B cell (primary cell): ENCODE results near the gene ZDHHC14.

ENCODE experiments used
- EZH2 ChIP-seq: IDR thresholded peaks from 2 replicates; pipeline ENCODE4 v1.6.1; 2012; ENCODE audit warnings: borderline replicate concordance, low read depth, mild to moderate bottlenecking, moderate library complexity, low read length; ENCODE audit not compliant: insufficient read depth, poor library complexity, severe bottlenecking
- TF ChIP-seq, protein P1 (sequence below): fragments of 200-600 bp; IDR thresholded peaks from one replicate; pipeline ENCODE4 v1.8.0; 2022; ENCODE audit warnings: antibody characterized with exemption, mild to moderate bottlenecking

- TF ChIP-seq, protein P1, sequence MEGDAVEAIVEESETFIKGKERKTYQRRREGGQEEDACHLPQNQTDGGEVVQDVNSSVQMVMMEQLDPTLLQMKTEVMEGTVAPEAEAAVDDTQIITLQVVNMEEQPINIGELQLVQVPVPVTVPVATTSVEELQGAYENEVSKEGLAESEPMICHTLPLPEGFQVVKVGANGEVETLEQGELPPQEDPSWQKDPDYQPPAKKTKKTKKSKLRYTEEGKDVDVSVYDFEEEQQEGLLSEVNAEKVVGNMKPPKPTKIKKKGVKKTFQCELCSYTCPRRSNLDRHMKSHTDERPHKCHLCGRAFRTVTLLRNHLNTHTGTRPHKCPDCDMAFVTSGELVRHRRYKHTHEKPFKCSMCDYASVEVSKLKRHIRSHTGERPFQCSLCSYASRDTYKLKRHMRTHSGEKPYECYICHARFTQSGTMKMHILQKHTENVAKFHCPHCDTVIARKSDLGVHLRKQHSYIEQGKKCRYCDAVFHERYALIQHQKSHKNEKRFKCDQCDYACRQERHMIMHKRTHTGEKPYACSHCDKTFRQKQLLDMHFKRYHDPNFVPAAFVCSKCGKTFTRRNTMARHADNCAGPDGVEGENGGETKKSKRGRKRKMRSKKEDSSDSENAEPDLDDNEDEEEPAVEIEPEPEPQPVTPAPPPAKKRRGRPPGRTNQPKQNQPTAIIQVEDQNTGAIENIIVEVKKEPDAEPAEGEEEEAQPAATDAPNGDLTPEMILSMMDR, result no peak
- TF ChIP-seq EZH2, result no peak
Observed at GRCh38 chr6:157491571-157492232, 110.7 kb downstream of the ZDHHC14 start.
